ENCODE measurements around the gene ELP4. TPM values are rescaled to one million over a fixed set of nuclear protein-coding genes. Genes with fewer than 3 reads are reported as not detected.
"Not testable (repeated sequence)": the region's sequence is repeated elsewhere in the genome, so short reads cannot be mapped to it uniquely, and the experiment has no call there.

ELP4 gene
- polyA plus RNA-seq, 2 of the 4 experiments (the other 2 are of a cell fraction), result 16.9 to 26.0 TPM

- no peak for TF ChIP-seq MYC (IDR thresholded peaks at IDR 0.05; ENCODE audit: borderline replicate concordance, low read length)
- TF ChIP-seq, protein P1, sequence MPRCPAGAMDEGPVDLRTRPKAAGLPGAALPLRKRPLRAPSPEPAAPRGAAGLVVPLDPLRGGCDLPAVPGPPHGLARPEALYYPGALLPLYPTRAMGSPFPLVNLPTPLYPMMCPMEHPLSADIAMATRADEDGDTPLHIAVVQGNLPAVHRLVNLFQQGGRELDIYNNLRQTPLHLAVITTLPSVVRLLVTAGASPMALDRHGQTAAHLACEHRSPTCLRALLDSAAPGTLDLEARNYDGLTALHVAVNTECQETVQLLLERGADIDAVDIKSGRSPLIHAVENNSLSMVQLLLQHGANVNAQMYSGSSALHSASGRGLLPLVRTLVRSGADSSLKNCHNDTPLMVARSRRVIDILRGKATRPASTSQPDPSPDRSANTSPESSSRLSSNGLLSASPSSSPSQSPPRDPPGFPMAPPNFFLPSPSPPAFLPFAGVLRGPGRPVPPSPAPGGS (IDR thresholded peaks at IDR 0.05), result no peak
Observed at GRCh38 chr11:31492320-31492913, 17.1 kb upstream of the ELP4 start (continued).

DNA sequence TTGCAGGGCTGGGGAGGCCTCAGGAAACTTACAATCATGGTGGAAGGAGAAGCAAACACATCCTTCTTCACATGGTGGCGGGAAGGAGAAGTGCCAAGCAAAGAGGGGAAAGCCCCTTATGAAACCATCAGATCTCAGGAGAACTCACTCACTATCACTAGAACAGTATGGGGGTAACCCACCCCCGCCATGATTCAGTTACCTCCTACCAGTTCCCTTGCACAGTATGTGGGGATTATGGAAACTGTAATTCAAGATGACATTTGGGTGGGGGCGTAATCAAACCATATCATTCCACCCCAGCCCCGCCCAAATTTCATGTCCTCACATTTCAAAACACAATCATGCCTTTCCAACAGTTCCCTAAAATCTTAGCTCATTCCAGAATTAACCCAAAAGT is 16.3 kb upstream of the ELP4 start:
- H3K27ac ChIP-seq, result no peak overlapping the region
- no peaks in the 10 kb centered on the region for H3K9me3 ChIP-seq
- WGBS (ENCODE audit: missing lambda C conversion rate), result 90% methylated on average over 4 of the region's 4 CpGs
- POLR2A ChIA-PET, result no interaction called here
- H3K4me1 ChIP-seq, result no peaks in the 10 kb centered on the region
- CTCF ChIA-PET, result interaction anchor here (2.7 kb wide), 1 partner anchor 378 kb away, joined by 16 read pairs; no protein-coding TSS in a partner anchor
- H3K4me2 ChIP-seq, result no peak overlapping the region
- DNase-seq (ENCODE audit: low read depth in 1 of 2, low spot score in 1 of 2) (no peak), FAIRE-seq (no peak), ATAC-seq (no peak)
- TF ChIP-seq FOSB (CRISPR knock-in tag; IDR thresholded peaks at IDR 0.05) (no peak), E2F6 (IDR thresholded peaks at IDR 0.05; ENCODE audit: borderline replicate concordance, low read depth) (no peak), HOXB5 (CRISPR knock-in tag; IDR thresholded peaks at IDR 0.05) (no peak), SREBF2 (IDR thresholded peaks at IDR 0.05) (no peak), JUNB (IDR thresholded peaks at IDR 0.05) (no peak), EHF (CRISPR knock-in tag; IDR thresholded peaks at IDR 0.05) (no peak), CBX2 (IDR thresholded peaks at IDR 0.05; ENCODE audit: borderline replicate concordance, low read depth) (no peak), CBX8 (IDR thresholded peaks at IDR 0.05) (no peak), EP300 (IDR thresholded peaks at IDR 0.05) (no peak), HDAC2 (IDR thresholded peaks at IDR 0.05) (no peak), RAD21 (conservative IDR thresholded peaks at IDR 0.05 in 1 of 2, IDR thresholded peaks at IDR 0.05 in 1 of 2) (no peak), MYC (IDR thresholded peaks at IDR 0.05; ENCODE audit: borderline replicate concordance, low read length) (no peak), FOXS1 (CRISPR knock-in tag; IDR thresholded peaks at IDR 0.05) (no peak), CEBPB (IDR thresholded peaks at IDR 0.05) (no peak), HMGXB4 (CRISPR knock-in tag; IDR thresholded peaks at IDR 0.05; ENCODE audit: borderline replicate concordance) (no peak), RCOR1 (IDR thresholded peaks at IDR 0.05; ENCODE audit: low read depth, low read length) (no peak), JUN (IDR thresholded peaks at IDR 0.05) (no peak)
- TF ChIP-seq, protein P2, sequence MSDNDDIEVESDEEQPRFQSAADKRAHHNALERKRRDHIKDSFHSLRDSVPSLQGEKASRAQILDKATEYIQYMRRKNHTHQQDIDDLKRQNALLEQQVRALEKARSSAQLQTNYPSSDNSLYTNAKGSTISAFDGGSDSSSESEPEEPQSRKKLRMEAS (IDR thresholded peaks at IDR 0.05), result no peak
- TF ChIP-seq, protein P3, sequence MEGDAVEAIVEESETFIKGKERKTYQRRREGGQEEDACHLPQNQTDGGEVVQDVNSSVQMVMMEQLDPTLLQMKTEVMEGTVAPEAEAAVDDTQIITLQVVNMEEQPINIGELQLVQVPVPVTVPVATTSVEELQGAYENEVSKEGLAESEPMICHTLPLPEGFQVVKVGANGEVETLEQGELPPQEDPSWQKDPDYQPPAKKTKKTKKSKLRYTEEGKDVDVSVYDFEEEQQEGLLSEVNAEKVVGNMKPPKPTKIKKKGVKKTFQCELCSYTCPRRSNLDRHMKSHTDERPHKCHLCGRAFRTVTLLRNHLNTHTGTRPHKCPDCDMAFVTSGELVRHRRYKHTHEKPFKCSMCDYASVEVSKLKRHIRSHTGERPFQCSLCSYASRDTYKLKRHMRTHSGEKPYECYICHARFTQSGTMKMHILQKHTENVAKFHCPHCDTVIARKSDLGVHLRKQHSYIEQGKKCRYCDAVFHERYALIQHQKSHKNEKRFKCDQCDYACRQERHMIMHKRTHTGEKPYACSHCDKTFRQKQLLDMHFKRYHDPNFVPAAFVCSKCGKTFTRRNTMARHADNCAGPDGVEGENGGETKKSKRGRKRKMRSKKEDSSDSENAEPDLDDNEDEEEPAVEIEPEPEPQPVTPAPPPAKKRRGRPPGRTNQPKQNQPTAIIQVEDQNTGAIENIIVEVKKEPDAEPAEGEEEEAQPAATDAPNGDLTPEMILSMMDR (IDR thresholded peaks at IDR 0.05), result no peak
- no peak overlapping the region for H3K4me3 ChIP-seq

DNA sequence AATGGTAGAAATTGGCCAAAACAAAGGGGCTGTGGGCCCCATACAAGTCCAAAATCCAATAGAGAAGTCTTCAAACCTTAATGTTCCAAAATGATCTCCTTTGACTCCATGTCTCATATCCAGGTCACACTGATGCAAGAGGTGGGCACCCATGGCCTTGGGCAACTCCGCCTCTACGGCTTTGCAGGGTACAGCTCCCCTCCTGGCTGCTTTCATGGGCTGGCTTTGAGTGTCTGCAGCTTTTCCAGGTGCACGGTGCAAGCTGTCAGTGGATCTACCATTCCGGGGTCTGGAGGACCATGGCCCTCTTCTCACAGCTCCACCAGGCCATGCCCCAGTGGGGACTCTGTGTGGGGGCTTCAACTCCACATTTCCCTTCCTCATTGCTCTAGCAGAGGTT is 15.8 kb upstream of the ELP4 start:
- CTCF ChIA-PET, result not testable (repeated sequence)
- WGBS (ENCODE audit: missing lambda C conversion rate), result 100% methylated on average over 4 of the region's 4 CpGs

More for the DNA sequence above, 15.8 kb upstream of the ELP4 start:
- H3K4me2 ChIP-seq; FAIRE-seq; DNase-seq (ENCODE audit: low read depth in 1 of 2, low spot score in 1 of 2); H3K9me3 ChIP-seq; H3K27ac ChIP-seq; H3K4me1 ChIP-seq; H3K4me3 ChIP-seq; ATAC-seq; POLR2A ChIA-PET: not testable (repeated sequence)

Measured in A549 (cell line).